Measurements from ENCODE around the gene TGFBR1.
A peak's percentile ranks its signal among the peaks of the same experiment; 100 is the strongest.

The TGFBR1 gene

GRCh38 chr9:99109522-99109921 is 4.6 kb downstream of the TGFBR1 start:
- DNase-seq: peak; percentile 78

GRCh38 chr9:99112750-99113413 is 8.0 kb downstream of the TGFBR1 start:
- no peak for DNase-seq

GRCh38 chr9:99113414-99114048 is 8.6 kb downstream of the TGFBR1 start:
- DNase-seq: no peak

GRCh38 chr9:99114049-99114440 is 9.1 kb downstream of the TGFBR1 start:
- no peak for DNase-seq

- DNase-seq: peak; percentile 64
Measured at GRCh38 chr9:99114846-99115500, 10.1 kb downstream of the TGFBR1 start.

- peak; percentile 96 for DNase-seq
Measured at GRCh38 chr9:99116003-99116411, 11.1 kb downstream of the TGFBR1 start.

- no peak for DNase-seq
Measured at GRCh38 chr9:99118782-99119466, 14.0 kb downstream of the TGFBR1 start.

GRCh38 chr9:99119976-99120655 is 15.2 kb downstream of the TGFBR1 start:
- peak; percentile 23 for DNase-seq

GRCh38 chr9:99121604-99122003 is 16.7 kb downstream of the TGFBR1 start:
- DNase-seq: no peak

- DNase-seq: no peak
Measured at GRCh38 chr9:99124534-99125255, 19.8 kb downstream of the TGFBR1 start.

GRCh38 chr9:99125446-99125845 is 20.5 kb downstream of the TGFBR1 start:
- DNase-seq: no peak

GRCh38 chr9:99126312-99126711 is 21.4 kb downstream of the TGFBR1 start:
- no peak for DNase-seq

GRCh38 chr9:99127356-99128132 is 22.6 kb downstream of the TGFBR1 start:
- DNase-seq: no peak

- DNase-seq: no peak
Measured at GRCh38 chr9:99128133-99128406, 23.2 kb downstream of the TGFBR1 start.

- DNase-seq: no peak
Measured at GRCh38 chr9:99129091-99129490, 24.2 kb downstream of the TGFBR1 start.

- no peak for DNase-seq
Measured at GRCh38 chr9:99130069-99130468, 25.2 kb downstream of the TGFBR1 start.

- DNase-seq: no peak
Measured at GRCh38 chr9:99133145-99133544, 28.2 kb downstream of the TGFBR1 start.

- DNase-seq: peak; percentile 84
Measured at GRCh38 chr9:99134893-99135341, 30.0 kb downstream of the TGFBR1 start.

- DNase-seq: peak; percentile 84
Measured at GRCh38 chr9:99135456-99135855, 30.5 kb downstream of the TGFBR1 start.

GRCh38 chr9:99137225-99137624 is 32.3 kb downstream of the TGFBR1 start:
- no peak for DNase-seq

- DNase-seq: no peak
Measured at GRCh38 chr9:99137891-99138290, 33.0 kb downstream of the TGFBR1 start.
